Mesothelial cell of epicardium (in vitro differentiated cells): Measurements from ENCODE around the gene CEMIP2. TPM values are rescaled to one million over a fixed set of nuclear protein-coding genes. Genes with fewer than 3 reads are reported as not detected.

Experiments used
- DNase-seq, 2 experiments: peaks; one replicate each; pipeline ENCODE4 v3.0.0; 2021; ENCODE audit warnings: low spot score in 2 of 2; ENCODE audit not compliant: unreplicated experiment in 2 of 2
- H3K27ac Mint-ChIP-seq: 2 replicates; pipeline ENCODE4 v1.8.0; 2021; ENCODE audit warnings: mixed read lengths
- H3K27me3 Mint-ChIP-seq: 2 replicates; pipeline ENCODE4 v1.8.0; 2021; ENCODE audit warnings: low read depth, mixed read lengths
- H3K36me3 Mint-ChIP-seq: 2 replicates; pipeline ENCODE4 v1.8.0; 2021; ENCODE audit warnings: mixed read lengths
- H3K4me1 Mint-ChIP-seq: 2 replicates; pipeline ENCODE4 v1.8.0; 2021; ENCODE audit warnings: mixed read lengths
- H3K4me3 Mint-ChIP-seq: 2 replicates; pipeline ENCODE4 v1.8.0; 2021; ENCODE audit warnings: mild to moderate bottlenecking, moderate library complexity, mixed read lengths
- H3K9me3 Mint-ChIP-seq: 2 replicates; pipeline ENCODE4 v1.8.0; 2021; ENCODE audit warnings: mixed read lengths
- CTCF ChIP-seq: fragments of 200-600 bp; sonication (generic); IDR thresholded peaks from one replicate; pipeline ENCODE4 v1.5.0; 2021; ENCODE audit warnings: antibody characterized with exemption; ENCODE audit not compliant: unreplicated experiment
- total RNA-seq: library from RNA; stranded (reverse); gene quantifications from 3 replicates; pipeline ENCODE4 v1.2.1, GENCODE V29; 2021

CEMIP2 gene
- total RNA-seq, 1 donor from 2014 or later, result 122 TPM

GRCh38 chr9:71677209-71677608, 91.1 kb downstream of the CEMIP2 start:
- Mint-ChIP-seq H3K27me3 (no peaks in the 10 kb centered on the region), H3K4me1 (peaks cover 52% of the 10 kb centered on the region), H3K9me3 (peaks cover 8% of the 10 kb centered on the region), H3K36me3 (peaks cover 6% of the 10 kb centered on the region), H3K27ac (peak overlapping the region; percentile 90), H3K4me3 (no peak overlapping the region)
- no peak for DNase-seq
- no peak for TF ChIP-seq CTCF

- TF ChIP-seq CTCF, result no peak
- no peak for DNase-seq
- Mint-ChIP-seq H3K4me3 (no peak overlapping the region), H3K27ac (peak overlapping the region; percentile 24), H3K4me1 (peaks cover 44% of the 10 kb centered on the region), H3K27me3 (no peaks in the 10 kb centered on the region), H3K36me3 (peaks cover 6% of the 10 kb centered on the region), H3K9me3 (peaks cover 8% of the 10 kb centered on the region)
Observed at GRCh38 chr9:71676460-71676859, 91.9 kb downstream of the CEMIP2 start.

GRCh38 chr9:71675857-71676165, 92.5 kb downstream of the CEMIP2 start:
- no peak overlapping the region for H3K4me3 Mint-ChIP-seq
- H3K27me3 Mint-ChIP-seq, result no peaks in the 10 kb centered on the region
- no peak for TF ChIP-seq CTCF
- H3K9me3 Mint-ChIP-seq, result peaks cover 8% of the 10 kb centered on the region
- peaks cover 6% of the 10 kb centered on the region for H3K36me3 Mint-ChIP-seq
- no peak for DNase-seq
- peaks cover 38% of the 10 kb centered on the region for H3K4me1 Mint-ChIP-seq
- H3K27ac Mint-ChIP-seq, result no peak overlapping the region

- no peak for TF ChIP-seq CTCF
- H3K27me3 Mint-ChIP-seq, result no peaks in the 10 kb centered on the region
- peaks cover 8% of the 10 kb centered on the region for H3K9me3 Mint-ChIP-seq
- no peak overlapping the region for H3K27ac Mint-ChIP-seq
- no peak for DNase-seq
- H3K36me3 Mint-ChIP-seq, result peaks cover 6% of the 10 kb centered on the region
- peaks cover 33% of the 10 kb centered on the region for H3K4me1 Mint-ChIP-seq
- H3K4me3 Mint-ChIP-seq, result no peak overlapping the region
Observed at GRCh38 chr9:71675105-71675856, 93.0 kb downstream of the CEMIP2 start.

- H3K36me3 Mint-ChIP-seq, result peaks cover 6% of the 10 kb centered on the region
- peaks cover 14% of the 10 kb centered on the region for H3K4me1 Mint-ChIP-seq
- DNase-seq, result no peak
- H3K9me3 Mint-ChIP-seq, result peaks cover 16% of the 10 kb centered on the region
- no peak for TF ChIP-seq CTCF
- no peak overlapping the region for H3K4me3 Mint-ChIP-seq
- no peak overlapping the region for H3K27ac Mint-ChIP-seq
- H3K27me3 Mint-ChIP-seq, result no peaks in the 10 kb centered on the region
Observed at GRCh38 chr9:71672573-71672972, 95.7 kb downstream of the CEMIP2 start.
